ENCODE results near the gene LETMD1. TPM values are rescaled to one million over a fixed set of nuclear protein-coding genes. Genes with fewer than 3 reads are reported as not detected.
A peak's percentile ranks its signal among the peaks of the same experiment; 100 is the strongest.

Gene LETMD1
- total and polyA plus RNA-seq, 7 donors, result 37.0 to 87.2 (median 61.4) TPM

GRCh38 chr12:51065530-51065929, 17.4 kb downstream of the LETMD1 start:
- Histone ChIP-seq H3K36me3 (peaks cover 34 to 99% (median 48%) of the 10 kb centered on the region in 4 donors), H3K27ac (no peak overlapping the region), H3K27me3 (no peaks in the 10 kb centered on the region), H3K4me3 (no peak overlapping the region), H3K9me3 (no peaks in the 10 kb centered on the region), H3K4me1 (no peaks in the 10 kb centered on the region)
- intact Hi-C loops (cut with DNase I), result no loop called here
- no peak for DNase-seq
- TF ChIP-seq EP300 (IDR thresholded peaks at IDR 0.05) (no peak), POLR2A (IDR thresholded peaks at IDR 0.05) (no peak), POLR2AphosphoS5 (IDR thresholded peaks at IDR 0.05) (no peak)
- WGBS, 2 donors, result 94 to 98% methylated on average over 5 of the region's 5 CpGs

DNA sequence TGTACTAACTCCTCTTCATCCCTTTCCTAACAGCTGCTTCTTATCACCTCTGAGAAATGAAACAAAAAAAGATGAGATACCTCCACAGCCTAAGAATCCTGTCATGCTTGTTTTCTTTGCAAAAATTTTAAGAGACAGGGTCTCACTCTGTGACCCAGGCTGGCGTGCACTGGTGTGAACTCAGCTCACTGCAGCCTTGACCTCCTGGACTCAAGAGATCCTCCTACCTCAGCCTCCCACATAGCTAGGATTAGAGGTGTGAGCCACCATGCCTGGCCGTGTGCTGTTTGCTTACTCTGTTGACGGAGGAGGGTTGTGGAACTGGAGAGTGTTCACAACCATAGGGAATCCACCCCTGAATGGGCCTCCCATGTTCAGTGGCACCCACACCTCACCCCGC, 19.1 kb downstream of the LETMD1 start:
- Histone ChIP-seq H3K4me3 (no peak overlapping the region), H3K27me3 (no peaks in the 10 kb centered on the region), H3K27ac (no peak overlapping the region), H3K4me1 (peaks cover 0 to 9% (median 0%) of the 10 kb centered on the region in 4 donors), H3K36me3 (peaks cover 34 to 99% (median 52%) of the 10 kb centered on the region in 4 donors), H3K9me3 (no peaks in the 10 kb centered on the region)
- DNase-seq, result no peak
- 91 to 94% methylated on average over 4 of the region's 4 CpGs for WGBS, 2 donors
- TF ChIP-seq CTCF (IDR thresholded peaks at IDR 0.05) (no peak), POLR2AphosphoS5 (IDR thresholded peaks at IDR 0.05) (no peak), POLR2A (IDR thresholded peaks at IDR 0.05) (no peak), EP300 (IDR thresholded peaks at IDR 0.05) (no peak)
- intact Hi-C loops (cut with DNase I), result no loop called here

GRCh38 chr12:51067771-51068170, 19.6 kb downstream of the LETMD1 start:
- H3K4me1 ChIP-seq, result peaks cover 0 to 9% (median 0%) of the 10 kb centered on the region in 4 donors
- 79 to 85% methylated on average over 7 of the region's 7 CpGs for WGBS, 2 donors
- H3K4me3 ChIP-seq, result no peak overlapping the region
- H3K36me3 ChIP-seq, result peaks cover 34 to 98% (median 51%) of the 10 kb centered on the region in 4 donors
- no peak for DNase-seq
- no peak overlapping the region for H3K27ac ChIP-seq
- no peaks in the 10 kb centered on the region for H3K9me3 ChIP-seq
- no peaks in the 10 kb centered on the region for H3K27me3 ChIP-seq
- TF ChIP-seq EP300 (IDR thresholded peaks at IDR 0.05), result no peak
- TF ChIP-seq CTCF (IDR thresholded peaks at IDR 0.05), result no peak
- no peak for TF ChIP-seq POLR2A (IDR thresholded peaks at IDR 0.05)
- no peak for TF ChIP-seq POLR2AphosphoS5 (IDR thresholded peaks at IDR 0.05)
- intact Hi-C loops (cut with DNase I), result no loop called here

GRCh38 chr12:51070004-51070403, 21.9 kb downstream of the LETMD1 start:
- Histone ChIP-seq H3K27ac (peak overlapping the region in 1 of 4 donors; percentile 25), H3K36me3 (peaks cover 19 to 94% (median 36%) of the 10 kb centered on the region in 4 donors), H3K27me3 (no peaks in the 10 kb centered on the region), H3K4me1 (peaks cover 0 to 9% (median 2%) of the 10 kb centered on the region in 4 donors), H3K4me3 (no peak overlapping the region), H3K9me3 (no peaks in the 10 kb centered on the region)
- intact Hi-C loops (cut with DNase I), result no loop called here
- no peak for DNase-seq
- TF ChIP-seq POLR2AphosphoS5 (IDR thresholded peaks at IDR 0.05) (no peak), POLR2A (IDR thresholded peaks at IDR 0.05) (no peak), CTCF (IDR thresholded peaks at IDR 0.05) (no peak), EP300 (IDR thresholded peaks at IDR 0.05) (no peak)
- 92 to 95% methylated on average over 3 of the region's 3 CpGs for whole genome bisulfite sequencing, 2 donors

- no peak for TF ChIP-seq EP300 (IDR thresholded peaks at IDR 0.05)
- no peak for TF ChIP-seq POLR2A (IDR thresholded peaks at IDR 0.05)
- TF ChIP-seq CTCF (IDR thresholded peaks at IDR 0.05), result no peak
- no peak for TF ChIP-seq POLR2AphosphoS5 (IDR thresholded peaks at IDR 0.05)
- intact Hi-C loops (cut with DNase I), result no loop called here
- H3K27me3 ChIP-seq, result no peaks in the 10 kb centered on the region
- no peaks in the 10 kb centered on the region for H3K9me3 ChIP-seq
- 85 to 86% methylated on average over 2 of the region's 2 CpGs for WGBS, 2 donors
- no peak for DNase-seq
- H3K4me3 ChIP-seq, result no peak overlapping the region
- peak overlapping the region in 1 of 4 donors; percentile 67 for H3K27ac ChIP-seq
- H3K4me1 ChIP-seq, result peaks cover 0 to 21% (median 6%) of the 10 kb centered on the region in 4 donors
- H3K36me3 ChIP-seq, result peaks cover 19 to 77% (median 29%) of the 10 kb centered on the region in 4 donors
Observed at GRCh38 chr12:51071663-51072062, 23.5 kb downstream of the LETMD1 start.

Measured in sigmoid colon (tissue), 7 donors.